CD4-positive, alpha-beta T cell treated with Interleukin-2 at 100 ng/mL for 4 hours (primary cell): ENCODE measurements around the gene MDGA2.

Experiments
- DNase-seq: peaks from one replicate; pipeline ENCODE4 v3.0.0-alpha.2; 2020; ENCODE audit warnings: low spot score

MDGA2 gene

DNA sequence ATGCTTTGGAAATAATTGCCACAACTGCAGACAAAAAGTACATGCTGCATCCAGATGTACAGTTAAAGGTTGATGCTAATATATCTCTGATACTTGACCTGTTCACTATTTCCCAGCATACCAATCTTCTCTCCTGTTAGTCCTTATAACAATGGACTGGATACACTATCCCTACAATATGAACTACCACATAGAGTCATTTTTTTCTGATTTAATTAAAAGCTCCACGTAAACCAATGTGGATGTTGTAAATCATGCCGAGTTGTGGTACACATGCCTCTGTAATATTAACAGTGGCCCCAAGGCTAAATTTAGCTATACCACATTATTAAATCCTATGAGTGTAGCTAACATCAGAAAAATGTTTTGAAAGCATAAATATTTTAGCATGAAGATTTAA, 554.8 kb downstream of the MDGA2 start:
- DNase-seq: no peak

DNA sequence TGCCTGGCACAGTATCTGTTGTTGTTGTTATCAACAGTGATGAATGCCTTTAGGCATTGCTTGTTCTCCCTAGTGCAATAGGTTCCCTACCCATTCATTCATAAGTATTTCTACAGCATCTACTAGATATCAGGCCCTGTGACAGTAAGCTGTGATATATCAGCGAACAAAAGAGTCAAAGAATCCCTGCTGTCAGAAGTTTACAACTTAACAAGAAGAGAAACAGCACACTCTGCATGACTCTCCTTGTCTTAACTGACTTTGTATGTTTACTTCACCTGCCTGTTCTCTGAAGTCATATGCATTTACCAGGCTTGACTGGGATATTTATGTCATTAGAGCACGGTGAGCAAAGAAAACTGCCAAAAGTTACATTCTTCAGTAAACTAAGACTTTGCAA, 571.6 kb downstream of the MDGA2 start:
- no peak for DNase-seq

DNA sequence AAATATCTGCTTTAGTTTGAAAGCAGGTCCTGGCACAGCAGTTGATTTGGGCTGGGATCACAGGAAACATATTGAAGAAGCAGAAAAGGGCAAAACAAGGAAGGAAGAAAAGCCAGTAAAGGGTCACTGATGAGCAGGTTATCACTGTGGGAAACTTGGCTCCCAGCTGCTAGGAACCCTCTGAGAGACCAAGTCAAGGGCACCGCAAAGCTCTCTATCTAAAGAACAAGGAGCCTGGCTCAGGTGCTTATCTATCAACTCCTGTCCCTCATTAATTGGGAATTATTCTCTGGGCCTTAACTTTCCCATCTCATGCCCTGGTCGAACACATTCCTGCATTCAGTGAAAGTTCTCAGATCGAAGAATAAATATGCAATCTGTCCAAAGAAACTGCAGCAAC, 572.9 kb downstream of the MDGA2 start:
- DNase-seq: no peak

DNA sequence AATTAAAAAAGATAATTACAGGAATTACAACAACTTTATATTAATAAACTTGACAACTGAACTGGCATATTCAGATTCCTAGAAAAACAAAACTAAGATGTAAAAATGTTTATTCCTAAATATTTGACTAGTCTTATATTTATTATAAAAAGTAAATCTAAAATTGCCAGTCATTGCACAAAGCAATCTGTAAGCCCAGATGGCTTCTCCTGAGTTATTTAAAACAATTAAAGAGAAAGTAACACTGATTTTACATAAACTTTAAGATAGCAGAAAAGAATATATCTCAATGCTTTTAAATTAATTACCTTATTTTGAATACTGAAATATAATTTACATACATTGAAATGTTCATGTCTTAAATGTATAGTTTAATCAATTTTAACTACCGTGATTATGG, 589.7 kb downstream of the MDGA2 start:
- no peak for DNase-seq

DNA sequence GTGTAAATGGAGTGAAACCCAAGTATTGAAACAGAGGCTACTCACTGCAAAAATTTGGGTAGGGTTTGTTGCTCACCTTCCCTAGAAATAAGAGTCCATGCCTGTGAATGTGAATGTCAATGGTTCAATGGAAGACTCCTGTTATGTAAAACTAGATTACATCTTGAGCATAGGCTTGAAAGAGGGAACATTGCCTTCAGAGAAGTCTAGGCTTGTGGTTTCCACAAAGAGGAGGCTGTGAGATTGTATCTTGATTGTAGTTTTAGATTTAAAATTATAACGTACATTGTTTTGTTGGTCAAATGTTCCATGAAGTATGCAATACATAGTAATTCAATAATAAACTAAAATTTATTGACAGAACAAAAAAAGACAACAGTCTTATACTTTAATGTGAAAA, 610.1 kb downstream of the MDGA2 start:
- DNase-seq: no peak

DNA sequence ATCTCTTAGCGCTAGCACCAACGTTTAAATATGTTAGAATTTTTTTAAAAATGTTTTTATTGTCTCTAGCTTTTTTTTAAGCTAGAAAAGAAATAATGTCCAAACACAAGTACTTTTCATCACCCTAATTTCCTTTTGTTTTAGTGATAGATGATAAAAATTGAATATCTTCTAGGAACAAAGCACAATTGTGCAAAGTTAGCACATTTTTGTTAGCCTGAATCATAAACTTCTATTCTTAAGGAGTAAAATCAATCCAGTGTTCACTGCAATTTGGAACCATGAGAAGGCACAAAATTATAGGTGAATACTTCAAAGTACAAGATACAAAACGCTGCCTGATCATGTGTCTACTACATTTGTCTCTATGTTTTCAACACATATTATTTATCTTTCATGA, 615.4 kb downstream of the MDGA2 start:
- no peak for DNase-seq

DNA sequence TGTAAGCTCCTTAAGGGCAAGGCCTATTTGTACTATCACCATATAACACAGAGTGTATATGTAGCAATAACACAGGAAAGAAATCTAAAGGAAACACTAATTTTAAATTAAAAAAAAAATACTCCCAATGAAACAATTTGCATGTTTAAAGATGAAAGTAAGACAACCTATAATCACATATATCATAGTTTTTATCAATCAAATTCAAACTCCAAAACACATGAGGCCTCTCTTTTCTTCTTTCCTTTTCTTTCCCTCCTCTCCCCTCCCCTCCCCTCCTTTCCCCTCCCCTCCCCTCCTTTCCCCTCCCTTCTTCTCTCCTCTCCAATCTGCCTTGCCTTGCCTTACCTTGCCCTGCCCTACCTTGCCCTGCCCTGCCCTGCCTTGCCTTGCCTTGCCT, 618.0 kb downstream of the MDGA2 start:
- DNase-seq: no peak

DNA sequence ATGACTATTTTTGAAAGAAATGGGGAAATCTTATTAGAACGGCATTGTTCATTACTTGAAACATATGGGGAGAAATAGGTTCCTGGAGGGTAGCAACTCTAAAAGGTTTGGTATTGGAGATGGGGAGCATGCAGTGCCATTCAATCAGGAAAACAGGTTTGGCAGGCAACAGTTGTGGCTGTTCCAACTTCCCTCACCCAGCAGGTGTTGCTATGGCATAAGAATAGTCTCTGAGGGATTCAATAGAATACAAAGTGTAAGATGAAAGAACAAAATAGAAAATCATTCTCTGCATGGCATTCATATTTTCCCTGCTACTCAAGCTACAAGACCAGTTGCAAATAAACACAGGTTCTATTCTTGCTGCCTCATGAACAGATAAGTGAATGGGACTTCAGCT, 630.6 kb downstream of the MDGA2 start:
- DNase-seq: no peak

DNA sequence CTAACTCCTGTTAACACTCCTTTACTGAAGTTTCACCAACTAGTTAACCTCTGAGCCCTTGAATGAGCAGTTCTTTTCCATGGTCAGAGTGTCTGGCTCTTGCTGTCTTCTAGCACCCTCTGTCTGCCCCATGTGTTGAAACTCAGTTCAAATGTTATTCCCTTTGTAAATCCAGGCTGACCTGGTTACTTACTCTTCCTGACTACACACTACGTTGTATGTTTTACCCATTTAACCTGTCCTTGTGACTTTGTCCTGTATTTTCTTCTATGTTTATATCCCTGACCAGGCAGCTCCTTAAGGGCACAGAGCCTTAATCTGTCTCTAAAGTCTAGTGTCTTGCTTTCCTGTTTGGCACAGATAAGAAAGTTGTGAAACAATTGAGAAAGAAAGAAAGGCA, 634.9 kb downstream of the MDGA2 start:
- no peak for DNase-seq

DNA sequence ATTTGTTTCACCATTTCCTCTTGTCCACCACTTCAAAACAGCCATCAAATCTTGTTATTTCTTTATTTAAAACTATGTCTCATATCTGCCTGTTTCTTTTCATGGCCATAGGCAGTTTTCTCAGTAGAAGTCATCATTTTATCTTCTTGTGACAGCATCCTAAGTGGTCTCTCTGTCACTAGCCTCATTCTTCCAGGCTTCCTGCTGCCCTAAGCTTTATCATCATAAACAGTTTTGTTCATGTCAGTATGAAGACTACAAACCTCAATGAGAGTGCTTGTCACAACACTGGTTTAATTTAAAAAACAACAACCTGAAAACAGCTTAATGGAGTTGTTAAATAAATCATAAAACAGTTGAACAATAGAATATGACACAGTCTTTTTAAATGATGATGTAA, 636.1 kb downstream of the MDGA2 start:
- DNase-seq: no peak

DNA sequence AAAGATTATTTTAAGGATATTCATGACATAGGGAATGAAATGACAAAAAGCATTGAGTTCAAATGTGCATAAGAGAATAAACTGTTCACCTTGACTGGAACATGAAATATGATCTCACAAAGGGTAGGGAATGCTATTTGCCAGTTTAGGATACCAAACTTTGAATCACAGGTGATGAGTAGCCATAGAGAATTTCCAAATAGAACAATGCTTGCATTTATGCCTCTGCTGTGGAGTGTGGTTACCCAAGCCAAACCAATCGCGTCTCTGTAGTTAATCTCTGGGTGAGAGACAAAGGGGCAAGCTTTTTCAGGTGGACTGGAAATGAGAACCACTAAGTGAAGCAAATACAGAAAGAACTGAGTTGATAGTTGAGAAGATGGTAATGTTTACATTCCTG, 652.7 kb downstream of the MDGA2 start:
- no peak for DNase-seq

DNA sequence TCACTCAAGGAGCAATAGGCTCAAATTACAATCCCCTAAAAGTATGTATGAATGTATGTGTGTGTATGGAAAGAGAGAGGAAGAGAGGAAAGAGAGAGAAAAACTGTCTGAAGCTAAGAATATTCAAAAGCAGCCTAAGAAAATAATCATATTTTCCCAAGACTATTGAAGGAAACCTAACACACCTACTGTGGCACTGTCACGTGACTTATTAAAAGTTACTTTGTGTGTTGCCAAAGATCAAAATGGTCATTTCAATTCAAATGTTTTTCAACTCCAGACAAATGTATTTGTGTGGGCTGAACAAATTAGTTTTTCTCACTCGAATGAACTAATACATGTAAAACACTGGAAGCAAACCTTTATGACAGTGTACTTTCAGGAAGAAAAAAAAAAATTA, 654.9 kb downstream of the MDGA2 start:
- DNase-seq: no peak

DNA sequence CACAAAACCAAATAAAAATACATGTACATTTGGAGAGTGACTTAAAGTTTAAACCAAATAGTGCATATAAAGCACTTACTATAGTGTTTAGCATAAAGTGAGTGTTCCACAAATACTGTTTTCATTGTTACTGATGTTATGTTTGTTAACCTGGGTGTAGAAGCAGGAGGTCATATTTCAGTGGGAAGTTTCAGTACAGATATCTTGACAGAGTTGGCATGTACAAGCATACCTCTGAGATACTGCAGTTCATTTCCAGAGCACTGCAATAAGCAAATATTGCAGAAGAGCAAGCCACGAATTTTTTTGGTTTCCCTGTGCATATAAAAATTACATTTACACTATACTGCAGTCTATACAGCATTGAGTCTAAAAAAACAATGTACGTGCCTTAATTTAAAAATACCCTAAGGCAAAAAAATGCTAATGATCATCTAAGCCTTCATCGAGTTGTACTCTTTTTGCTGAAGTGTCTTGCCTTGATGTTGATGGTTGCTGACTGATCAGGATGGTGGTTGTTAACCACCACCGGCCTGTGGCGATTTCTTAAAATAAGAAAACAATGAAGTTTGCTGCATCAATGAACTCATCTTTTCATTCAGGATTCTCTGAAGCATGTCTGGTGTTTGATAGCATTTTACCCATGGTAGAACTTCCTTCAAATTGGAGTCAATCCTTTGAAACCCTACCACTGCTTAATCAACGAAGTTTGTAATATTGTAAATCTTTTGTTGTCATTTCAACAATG, 662.7 kb downstream of the MDGA2 start:
- DNase-seq: no peak

DNA sequence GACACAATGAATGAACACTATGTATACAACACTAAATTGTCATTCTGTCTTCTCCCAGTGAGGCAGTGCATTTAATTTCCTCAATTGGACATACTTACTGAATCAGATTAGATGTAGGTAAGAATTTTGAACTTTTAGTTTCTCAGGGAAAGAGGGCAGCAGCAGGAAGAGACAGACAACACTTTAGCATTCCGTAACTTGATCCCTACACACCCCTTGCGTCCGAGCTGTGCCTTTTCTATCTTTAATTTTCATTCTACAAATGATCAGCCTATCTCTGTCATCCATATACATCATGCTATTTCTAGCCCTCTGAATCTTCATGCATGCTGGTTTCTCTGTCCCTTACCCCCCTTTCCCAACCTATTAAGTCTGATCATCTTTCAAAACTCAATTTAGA, 665.8 kb downstream of the MDGA2 start:
- no peak for DNase-seq

DNA sequence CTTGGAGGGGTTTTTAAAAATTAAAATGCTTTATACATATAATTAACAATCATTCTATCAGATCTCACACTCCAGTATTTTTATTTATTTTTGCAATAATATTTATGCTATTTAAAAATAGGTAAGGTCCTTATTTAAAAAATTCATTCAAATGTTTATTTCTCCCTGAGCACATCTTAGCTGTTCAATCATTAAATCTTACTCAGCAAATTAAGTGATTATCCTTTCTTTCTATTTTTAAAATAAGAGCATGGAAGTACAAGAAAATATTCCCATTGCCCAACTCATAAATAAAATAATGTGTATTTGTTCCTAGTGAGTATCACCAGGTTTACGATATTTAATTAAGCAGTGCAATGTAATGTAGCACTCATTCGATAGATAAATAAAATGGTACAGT, 666.7 kb downstream of the MDGA2 start:
- no peak for DNase-seq

DNA sequence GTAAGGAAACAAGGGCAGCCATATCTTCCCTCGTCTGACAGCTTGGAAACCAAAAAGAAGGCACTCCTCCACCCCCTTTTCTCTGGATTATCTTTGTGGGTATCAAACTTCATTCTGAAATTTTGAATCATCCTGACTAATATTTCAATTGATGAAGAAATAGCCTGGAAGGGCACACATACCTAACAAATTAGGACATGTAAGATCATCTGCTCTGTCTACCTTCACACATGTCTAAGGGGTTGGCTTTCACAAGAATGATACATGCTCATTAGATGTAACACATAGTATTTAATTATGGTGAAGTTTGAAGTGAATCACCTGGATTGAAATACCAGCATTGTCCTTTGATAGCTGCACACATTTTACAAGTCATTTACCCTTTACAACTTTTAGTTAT, 675.7 kb downstream of the MDGA2 start:
- DNase-seq: no peak

DNA sequence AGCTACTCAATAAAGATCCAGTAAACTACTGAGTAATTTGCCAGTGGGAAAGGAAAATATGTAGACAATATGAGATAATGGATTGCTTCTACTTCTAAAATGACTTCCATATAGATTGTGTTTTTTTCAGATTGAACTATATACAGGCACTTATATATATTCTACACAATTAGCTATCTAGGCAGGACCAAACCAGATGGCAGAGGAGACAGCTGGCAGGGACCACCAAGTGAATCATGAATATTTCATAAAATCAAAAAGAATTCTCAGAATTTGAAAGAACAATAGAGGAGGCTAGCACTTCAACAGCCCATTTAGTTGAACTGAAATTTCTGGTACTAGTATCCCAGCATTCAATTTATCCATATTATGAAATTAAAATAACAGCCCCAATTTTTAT, 685.8 kb downstream of the MDGA2 start:
- DNase-seq: no peak

DNA sequence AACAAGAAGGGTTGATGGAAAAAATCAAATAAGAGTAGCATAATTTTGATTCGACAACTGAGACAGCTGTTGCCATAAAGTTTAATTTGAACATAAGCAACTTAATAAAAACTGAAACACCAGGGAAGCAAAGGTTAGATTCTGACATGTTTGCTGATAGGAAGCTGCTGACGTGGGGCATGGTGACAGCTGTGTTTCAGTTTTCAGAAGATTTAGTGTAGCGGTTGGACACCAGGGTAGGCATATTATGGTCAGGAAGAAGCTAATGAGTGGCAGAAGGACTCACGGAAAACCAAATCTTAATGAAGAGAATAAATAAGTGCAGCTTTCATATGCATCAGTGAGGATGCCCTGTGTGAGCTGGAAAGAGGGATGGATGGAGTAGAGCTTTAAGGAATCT, 687.1 kb downstream of the MDGA2 start:
- DNase-seq: no peak

DNA sequence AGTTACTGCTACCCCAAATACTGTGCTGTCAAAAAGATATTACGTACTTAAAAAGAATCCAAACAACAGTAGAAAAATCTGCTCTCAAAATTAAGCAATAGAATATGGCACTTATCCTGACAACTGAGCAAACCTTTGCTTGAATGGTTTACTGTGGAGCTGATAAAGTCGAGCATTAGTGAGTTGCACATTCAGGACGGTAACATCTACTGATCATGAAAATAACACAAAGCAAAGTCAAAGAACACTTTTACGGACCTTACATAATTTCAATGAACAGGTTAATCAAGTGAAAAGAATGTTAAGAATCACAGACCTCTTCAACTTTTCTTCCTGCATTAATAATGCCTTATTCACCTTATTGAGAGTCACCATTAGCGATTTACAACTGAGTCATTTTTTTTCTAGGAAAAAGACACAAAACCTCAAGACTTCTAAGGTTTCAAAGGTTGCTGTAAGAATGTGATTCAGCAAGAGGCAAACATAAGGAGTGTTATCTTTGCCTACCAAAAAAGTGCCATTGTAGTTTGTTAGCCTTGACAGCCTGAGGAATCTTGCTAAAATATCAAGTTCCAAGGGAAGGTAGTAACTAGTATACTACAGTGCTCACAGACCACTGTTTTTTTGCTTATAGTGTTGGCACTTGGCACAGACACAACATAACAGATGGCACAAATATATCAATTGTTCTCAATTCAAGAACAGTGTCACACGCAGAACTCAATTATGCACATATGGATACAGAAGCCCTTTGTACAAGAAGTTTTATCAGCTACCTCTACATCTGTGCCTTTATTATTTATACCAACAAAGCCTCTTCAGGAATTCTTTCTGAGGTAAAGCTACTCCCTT, 689.6 kb downstream of the MDGA2 start:
- no peak for DNase-seq

DNA sequence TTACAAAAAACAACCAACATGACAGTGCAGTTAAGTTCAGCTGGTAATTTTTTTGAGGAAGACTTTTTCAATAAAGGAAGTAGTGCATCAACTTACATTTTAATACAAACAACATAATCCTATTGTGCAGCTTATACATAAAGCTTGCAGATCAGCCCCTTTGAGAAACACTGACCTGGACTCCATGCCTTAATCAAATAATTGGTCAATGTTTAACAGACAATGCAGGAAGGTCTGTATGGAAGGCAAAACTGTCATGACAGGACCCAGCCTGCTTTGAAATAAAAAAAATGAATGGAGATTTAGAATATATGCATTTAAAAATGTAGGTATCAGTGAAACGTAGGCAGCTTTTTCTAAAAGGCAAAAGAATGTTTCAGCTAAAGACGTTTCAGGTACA, 702.1 kb downstream of the MDGA2 start:
- DNase-seq: no peak

DNA sequence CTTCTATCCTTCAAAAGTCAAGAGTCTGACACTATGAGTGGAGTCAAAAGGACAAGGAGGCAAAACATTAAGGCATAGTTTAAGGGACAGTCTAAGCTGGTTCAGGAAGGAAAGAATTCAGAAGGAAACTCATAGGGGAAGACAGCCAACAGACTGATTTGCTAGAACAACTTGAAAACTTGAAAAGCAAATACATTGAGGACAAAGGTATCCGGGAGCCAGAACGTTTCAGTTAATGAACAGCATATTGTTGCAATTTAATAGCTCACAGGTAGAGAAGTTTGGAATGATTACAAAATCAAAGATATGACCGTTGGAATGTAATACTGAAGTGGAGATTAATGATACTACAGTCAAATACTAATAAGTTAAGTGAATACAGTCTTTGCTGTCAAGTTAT, 711.0 kb downstream of the MDGA2 start:
- no peak for DNase-seq

DNA sequence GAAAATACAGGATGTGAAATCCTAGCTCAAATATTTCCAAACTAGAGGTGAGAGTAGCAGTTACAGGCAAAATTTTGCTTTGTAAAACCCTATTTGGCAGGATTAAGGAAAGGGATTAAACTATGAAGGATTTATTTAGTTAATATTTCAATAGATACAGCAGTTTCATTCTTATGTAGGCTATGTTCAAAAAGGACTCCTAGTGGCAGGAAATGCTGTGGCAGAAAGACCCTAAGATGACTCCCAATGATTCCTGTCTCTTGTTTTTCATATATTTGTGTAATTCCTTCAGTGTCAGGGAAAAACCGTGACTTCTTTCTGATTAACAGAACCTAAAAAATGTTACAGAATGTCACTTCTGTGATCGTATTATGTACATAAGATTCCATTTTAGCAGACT, 724.3 kb downstream of the MDGA2 start:
- no peak for DNase-seq

DNA sequence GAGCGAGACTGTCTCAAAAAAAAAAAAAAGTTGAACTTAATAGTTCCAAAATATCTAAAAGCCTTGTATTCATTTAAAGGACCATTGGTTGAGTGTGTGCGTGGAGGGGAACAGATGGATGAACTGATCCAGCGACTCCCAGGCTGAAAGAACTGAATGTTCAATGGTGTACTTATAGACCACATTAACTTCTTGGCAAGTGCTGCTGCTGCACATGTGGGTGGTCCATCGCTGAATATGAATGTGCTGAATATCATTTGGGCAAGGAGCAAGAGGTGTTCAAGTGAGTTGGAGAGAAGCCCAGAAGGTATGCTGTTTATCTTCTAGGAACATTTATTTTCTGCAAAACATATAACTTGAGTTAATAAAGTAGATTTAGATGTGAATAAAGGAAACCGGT, 734.8 kb downstream of the MDGA2 start:
- no peak for DNase-seq

DNA sequence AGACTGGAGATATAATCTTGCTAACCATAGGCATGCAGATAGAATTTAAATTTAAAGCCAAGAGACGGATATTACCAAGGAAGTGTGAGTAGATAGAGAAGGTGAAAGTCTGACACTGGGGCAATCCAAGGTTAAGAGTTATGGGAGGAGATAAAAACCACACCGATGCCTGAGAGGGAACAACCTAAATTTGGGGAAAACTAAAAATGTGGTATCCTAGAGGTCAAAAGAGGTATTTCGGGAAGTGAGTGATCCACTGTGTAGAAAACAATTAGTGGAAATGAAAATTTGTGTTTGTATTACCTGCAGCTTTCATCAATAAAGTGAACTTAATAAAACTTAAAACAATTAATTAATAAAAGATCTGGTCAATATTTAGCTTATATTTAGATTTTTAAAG, 754.9 kb downstream of the MDGA2 start:
- no peak for DNase-seq
